HCT116 (cell line): Measurements from ENCODE around the gene ZBED3. TPM values are rescaled to one million over a fixed set of nuclear protein-coding genes. Genes with fewer than 3 reads are reported as not detected.

Source experiments
- ATAC-seq: fragments of 200-7000 bp; cut with Tn5 transposase; 2 replicates; pipeline ENCODE4 v1.9.1; 2020; ENCODE audit warnings: mild to moderate bottlenecking, moderate library complexity
- BruUV-seq: library from RNA; stranded (reverse); fragments of 400-500 nt; replicated peaks from 2 replicates; lab custom pipeline; 2021; lab: Mats Ljungman, UMichigan
- CTCF ChIA-PET: fragments of 300-600 bp; sonication (Branson Sonifier 250); formaldehyde crosslinking; loops from one replicate; lab custom pipeline; 2021; ENCODE audit warnings: antibody characterized with exemption; lab: Charles Lee
- POLR2A ChIA-PET: fragments of 300-600, 350-600 bp; sonication (Branson Sonifier 250); formaldehyde crosslinking; loops from one replicate; lab custom pipeline; 2021; ENCODE audit warnings: antibody characterized with exemption; lab: Charles Lee
- RAD21 ChIA-PET, 2 experiments: fragments of 300-600 bp; sonication (Branson Sonifier 250); formaldehyde crosslinking; loops; one replicate each; lab custom pipeline; 2023; ENCODE audit warnings: low total read pairs in 2 of 2; ENCODE audit not compliant: uncharacterized antibody in 2 of 2, unreplicated experiment in 2 of 2, low non-redundant PET in 1 of 2; lab: Charles Lee
- DNase-seq: peaks from one replicate; pipeline ENCODE4 v3.0.0-alpha.2; 2010; ENCODE audit warnings: low read depth, low spot score
- H2AFZ ChIP-seq: fragments of 200-600 bp; shearing (Covaris generic), sonication (generic); 2 replicates; pipeline ENCODE4 v1.6.1; 2017; ENCODE audit warnings: low read depth, mixed run types, mixed read lengths, antibody characterized with exemption, low read length; ENCODE audit not compliant: poor library complexity, severe bottlenecking
- H3K27ac ChIP-seq: 2 replicates; pipeline ENCODE4 v1.5.1; 2012; ENCODE audit warnings: low read depth, low read length
- H3K27me3 ChIP-seq: fragments of 200-600 bp; sonication (generic); 2 replicates; pipeline ENCODE4 v1.6.1; 2016; ENCODE audit warnings: mixed run types, low read length, mixed read lengths; ENCODE audit not compliant: insufficient read depth
- H3K36me3 ChIP-seq, 2 experiments: fragments of 200-500 bp in 1 of 2; fragments of 200-600 bp in 1 of 2; sonication (Bioruptor generic) in 1 of 2; sonication (generic) in 1 of 2; 2 replicates each; pipeline versions ENCODE4 v1.5.1 to v1.6.1; 2014 to 2016; ENCODE audit warnings: low read length in 2 of 2, inconsistent platforms in 1 of 2, mixed read lengths in 1 of 2, mixed run types in 1 of 2; ENCODE audit not compliant: insufficient read depth in 2 of 2, control insufficient read depth in 1 of 2
- H3K4me1 ChIP-seq, 2 experiments: fragments of 200-600 bp in 1 of 2; sonication (generic) in 1 of 2; 2 replicates each; pipeline versions ENCODE4 v1.5.1 to v1.6.1; 2012 to 2017; ENCODE audit warnings: low read length in 2 of 2, inconsistent platforms in 1 of 2, mild to moderate bottlenecking in 1 of 2, mixed read lengths in 1 of 2, mixed run types in 1 of 2, moderate library complexity in 1 of 2; ENCODE audit not compliant: insufficient read depth in 2 of 2, control insufficient read depth in 1 of 2
- H3K4me2 ChIP-seq: fragments of 200-600 bp; sonication (generic); 2 replicates; pipeline ENCODE4 v1.6.1; 2017; ENCODE audit warnings: mixed run types, low read length, mixed read lengths
- H3K4me3 ChIP-seq, 2 experiments: fragments of 200-600 bp in 1 of 2; sonication (generic) in 1 of 2; replicated peaks in 1 of 2; 2 replicates each; pipeline ENCODE4 v1.5.1; 2011 to 2016; ENCODE audit warnings: low read length in 2 of 2, control low read depth in 1 of 2, low read depth in 1 of 2, mild to moderate bottlenecking in 1 of 2, mixed read lengths in 1 of 2, mixed run types in 1 of 2
- H3K79me2 ChIP-seq: fragments of 200-600 bp; sonication (generic); 2 replicates; pipeline ENCODE4 v1.6.1; 2017; ENCODE audit warnings: mild to moderate bottlenecking, mixed run types, low read length, moderate library complexity, mixed read lengths; ENCODE audit not compliant: insufficient read depth
- H3K9ac ChIP-seq: fragments of 200-600 bp; sonication (generic); 2 replicates; pipeline ENCODE4 v1.6.1; 2016; ENCODE audit warnings: low read length, mixed read lengths
- H3K9me2 ChIP-seq: fragments of 200-600 bp; sonication (generic), shearing (Covaris generic); 2 replicates; pipeline ENCODE4 v1.6.1; 2017; ENCODE audit warnings: mixed run types, mild to moderate bottlenecking, moderate library complexity; ENCODE audit not compliant: insufficient read depth
- H3K9me3 ChIP-seq, 2 experiments: fragments of 200-500 bp in 1 of 2; fragments of 200-600 bp in 1 of 2; sonication (Bioruptor generic) in 1 of 2; sonication (generic) in 1 of 2; 2 replicates each; pipeline ENCODE4 v1.6.1; 2014 to 2017; ENCODE audit warnings: low read length in 2 of 2, mixed read lengths in 2 of 2, inconsistent platforms in 1 of 2, low read depth in 1 of 2, mild to moderate bottlenecking in 1 of 2, mixed run types in 1 of 2, moderate library complexity in 1 of 2; ENCODE audit not compliant: control insufficient read depth in 1 of 2, insufficient read depth in 1 of 2
- H4K20me1 ChIP-seq: fragments of 200-600 bp; sonication (generic), shearing (Covaris generic); 2 replicates; pipeline ENCODE4 v1.6.1; 2017; ENCODE audit warnings: mixed run types, mild to moderate bottlenecking, moderate library complexity; ENCODE audit not compliant: insufficient read depth
- CBX3 ChIP-seq: IDR thresholded peaks from 2 replicates; pipeline ENCODE4 v1.6.1; 2012; ENCODE audit warnings: low read depth
- CEBPB ChIP-seq: IDR thresholded peaks from 2 replicates; pipeline ENCODE4 v1.6.1; 2012; ENCODE audit warnings: low read depth
- EGR1 ChIP-seq: IDR thresholded peaks from 2 replicates; pipeline ENCODE4 v1.6.1; 2012; ENCODE audit warnings: low read depth
- ELF1 ChIP-seq: IDR thresholded peaks from 2 replicates; pipeline ENCODE4 v1.6.1; 2012; ENCODE audit warnings: low read depth, borderline replicate concordance
- EZH2 ChIP-seq: fragments of 200-600 bp; sonication (generic); IDR thresholded peaks from 2 replicates; pipeline ENCODE4 v1.6.1; 2017; ENCODE audit warnings: antibody characterized with exemption, mixed run types
- EZH2phosphoT487 ChIP-seq: fragments of 200-600 bp; IDR thresholded peaks from 2 replicates; pipeline ENCODE4 v1.6.1; 2018; ENCODE audit warnings: antibody characterized with exemption, borderline replicate concordance
- FOSL1 ChIP-seq: IDR thresholded peaks from 2 replicates; pipeline ENCODE4 v1.6.1; 2012; ENCODE audit warnings: low read depth
- JUND ChIP-seq: IDR thresholded peaks from 2 replicates; pipeline ENCODE4 v1.6.1; 2012
- POLR2AphosphoS5 ChIP-seq: IDR thresholded peaks from 2 replicates; pipeline ENCODE4 v1.6.1; 2011; ENCODE audit warnings: mild to moderate bottlenecking, low read depth, low read length, moderate library complexity
- SP1 ChIP-seq: IDR thresholded peaks from 2 replicates; pipeline ENCODE4 v1.6.1; 2012; ENCODE audit warnings: low read depth
- SRF ChIP-seq: IDR thresholded peaks from 2 replicates; pipeline ENCODE4 v1.6.1; 2012; ENCODE audit warnings: low read depth
- YY1 ChIP-seq: IDR thresholded peaks from 2 replicates; pipeline ENCODE4 v1.6.1; 2011; ENCODE audit warnings: low read length, low read depth, moderate library complexity, mild to moderate bottlenecking; ENCODE audit not compliant: insufficient replicate concordance; ENCODE audit errors: extremely low read depth
- ZNF274 ChIP-seq: fragments of 200-500 bp; sonication (Bioruptor generic); IDR thresholded peaks from 2 replicates; pipeline ENCODE4 v1.6.1; 2014; ENCODE audit warnings: mild to moderate bottlenecking, low read depth, low read length, inconsistent platforms
- intact Hi-C: fragments of 100-400 bp; cut with micrococcal nuclease; formaldehyde crosslinking; loops from 2 replicates; pipeline ENCODE4 v1.10.0; 2022
- total RNA-seq: library from RNA; stranded (reverse); gene quantifications from one replicate; pipeline ENCODE4 v1.2.1, GENCODE V29; 2021; ENCODE audit not compliant: unreplicated experiment
- TF ChIP-seq, protein P1 (sequence below): IDR thresholded peaks from 2 replicates; pipeline ENCODE4 v1.6.1; 2012
- TF ChIP-seq, protein P2 (sequence below): IDR thresholded peaks from 2 replicates; pipeline ENCODE4 v1.6.1; 2012; ENCODE audit warnings: low read depth
- TF ChIP-seq, protein P3 (sequence below): IDR thresholded peaks from 2 replicates; pipeline ENCODE4 v1.6.1; 2012
- TF ChIP-seq, protein P4 (sequence below), 3 experiments: fragments of 200-600 bp in 1 of 3; sonication (generic) in 1 of 3; IDR thresholded peaks in 2 of 3; conservative IDR thresholded peaks in 1 of 3; 2 replicates each; pipeline ENCODE4 v1.5.1; 2012 to 2017; ENCODE audit warnings: low read depth in 2 of 3, low read length in 2 of 3, antibody characterized with exemption in 1 of 3, borderline replicate concordance in 1 of 3, control low read depth in 1 of 3, mild to moderate bottlenecking in 1 of 3, mixed read lengths in 1 of 3, mixed run types in 1 of 3, moderate library complexity in 1 of 3; ENCODE audit not compliant: insufficient read depth in 1 of 3
- TF ChIP-seq, protein P5 (sequence below): IDR thresholded peaks from 2 replicates; pipeline ENCODE4 v1.6.1; 2011; ENCODE audit warnings: mild to moderate bottlenecking, low read length, moderate library complexity; ENCODE audit not compliant: insufficient replicate concordance; ENCODE audit errors: extremely low read depth

ZBED3 gene
- total RNA-seq, 1 experiment from 2014 or later = 12.7 TPM

DNA sequence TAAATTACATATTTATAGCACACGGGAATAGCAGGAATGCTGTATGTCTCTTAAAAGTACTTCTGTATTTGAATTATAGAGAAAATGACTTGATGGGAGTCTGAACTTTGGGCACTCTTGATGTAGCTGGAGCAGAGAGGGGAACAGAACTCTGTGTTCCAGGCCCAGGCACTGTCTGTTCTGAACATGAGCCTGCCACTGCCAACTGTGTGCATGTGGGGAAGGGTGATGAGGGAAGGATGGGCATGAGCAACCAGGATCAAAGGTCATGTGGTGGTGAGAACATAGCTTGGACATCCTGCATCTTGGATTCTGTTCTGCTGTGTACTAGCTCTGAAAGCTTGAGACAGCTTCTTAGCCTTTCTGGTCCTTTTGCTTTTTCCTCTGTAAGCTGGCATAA lies 16.4 kb upstream of the ZBED3 start (continued):
- TF ChIP-seq, protein P1, sequence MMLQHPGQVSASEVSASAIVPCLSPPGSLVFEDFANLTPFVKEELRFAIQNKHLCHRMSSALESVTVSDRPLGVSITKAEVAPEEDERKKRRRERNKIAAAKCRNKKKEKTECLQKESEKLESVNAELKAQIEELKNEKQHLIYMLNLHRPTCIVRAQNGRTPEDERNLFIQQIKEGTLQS = no peak
- TF ChIP-seq SP1 (no peak), ZNF274 (no peak), FOSL1 (no peak), EGR1 (no peak), ELF1 (no peak), CEBPB (no peak), CBX3 (no peak)
- TF ChIP-seq, protein P2, sequence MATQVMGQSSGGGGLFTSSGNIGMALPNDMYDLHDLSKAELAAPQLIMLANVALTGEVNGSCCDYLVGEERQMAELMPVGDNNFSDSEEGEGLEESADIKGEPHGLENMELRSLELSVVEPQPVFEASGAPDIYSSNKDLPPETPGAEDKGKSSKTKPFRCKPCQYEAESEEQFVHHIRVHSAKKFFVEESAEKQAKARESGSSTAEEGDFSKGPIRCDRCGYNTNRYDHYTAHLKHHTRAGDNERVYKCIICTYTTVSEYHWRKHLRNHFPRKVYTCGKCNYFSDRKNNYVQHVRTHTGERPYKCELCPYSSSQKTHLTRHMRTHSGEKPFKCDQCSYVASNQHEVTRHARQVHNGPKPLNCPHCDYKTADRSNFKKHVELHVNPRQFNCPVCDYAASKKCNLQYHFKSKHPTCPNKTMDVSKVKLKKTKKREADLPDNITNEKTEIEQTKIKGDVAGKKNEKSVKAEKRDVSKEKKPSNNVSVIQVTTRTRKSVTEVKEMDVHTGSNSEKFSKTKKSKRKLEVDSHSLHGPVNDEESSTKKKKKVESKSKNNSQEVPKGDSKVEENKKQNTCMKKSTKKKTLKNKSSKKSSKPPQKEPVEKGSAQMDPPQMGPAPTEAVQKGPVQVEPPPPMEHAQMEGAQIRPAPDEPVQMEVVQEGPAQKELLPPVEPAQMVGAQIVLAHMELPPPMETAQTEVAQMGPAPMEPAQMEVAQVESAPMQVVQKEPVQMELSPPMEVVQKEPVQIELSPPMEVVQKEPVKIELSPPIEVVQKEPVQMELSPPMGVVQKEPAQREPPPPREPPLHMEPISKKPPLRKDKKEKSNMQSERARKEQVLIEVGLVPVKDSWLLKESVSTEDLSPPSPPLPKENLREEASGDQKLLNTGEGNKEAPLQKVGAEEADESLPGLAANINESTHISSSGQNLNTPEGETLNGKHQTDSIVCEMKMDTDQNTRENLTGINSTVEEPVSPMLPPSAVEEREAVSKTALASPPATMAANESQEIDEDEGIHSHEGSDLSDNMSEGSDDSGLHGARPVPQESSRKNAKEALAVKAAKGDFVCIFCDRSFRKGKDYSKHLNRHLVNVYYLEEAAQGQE = no peak
- TF ChIP-seq, protein P3, sequence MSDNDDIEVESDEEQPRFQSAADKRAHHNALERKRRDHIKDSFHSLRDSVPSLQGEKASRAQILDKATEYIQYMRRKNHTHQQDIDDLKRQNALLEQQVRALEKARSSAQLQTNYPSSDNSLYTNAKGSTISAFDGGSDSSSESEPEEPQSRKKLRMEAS = no peak
- TF ChIP-seq, all 23 proteins: peak for 0

DNA sequence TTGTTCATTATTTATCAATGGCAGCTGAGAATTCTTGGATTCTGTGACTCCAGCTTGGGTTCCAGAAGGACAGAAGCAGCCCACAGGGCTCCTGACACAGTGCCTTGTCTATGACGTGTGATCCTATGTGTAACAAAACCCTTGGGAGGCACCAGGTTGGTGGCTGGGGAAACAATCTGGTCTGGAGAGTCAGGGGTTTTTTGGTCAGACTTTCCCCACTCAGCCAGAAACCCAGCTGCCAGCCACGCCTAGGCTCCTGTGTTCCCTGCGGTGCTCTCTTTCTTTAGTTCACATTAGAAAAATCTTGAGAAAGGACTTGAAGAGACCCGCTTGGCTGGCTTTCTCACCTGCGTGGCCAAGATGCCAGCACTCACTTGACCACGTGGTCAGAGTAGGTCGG lies 15.5 kb upstream of the ZBED3 start:
- Histone ChIP-seq H4K20me1 (no peaks in the 10 kb centered on the region), H3K79me2 (no peaks in the 10 kb centered on the region), H3K27ac (no peak overlapping the region), H2AFZ (no peak overlapping the region), H3K4me3 (no peak overlapping the region), H3K4me1 (peaks cover 0 to 4% of the 10 kb centered on the region in 2 experiments; a peak in 1 of 4 replicates), H3K9me2 (no peaks in the 10 kb centered on the region), H3K36me3 (no peaks in the 10 kb centered on the region; a peak in 1 of 4 replicates), H3K27me3 (no peaks in the 10 kb centered on the region), H3K9me3 (no peaks in the 10 kb centered on the region), H3K9ac (no peak overlapping the region), H3K4me2 (no peak overlapping the region)
- ChIA-PET RAD21 (no interaction called here), CTCF (no interaction called here), POLR2A (no interaction called here)
- intact Hi-C loops = no loop called here
- BruUV-seq = no TSS peak
- DNase-seq (no peak), ATAC-seq (no peak)
- TF ChIP-seq, protein P3 = no peak
- TF ChIP-seq EZH2phosphoT487 (no peak), YY1 (no peak), SRF (no peak), POLR2AphosphoS5 (no peak), JUND (no peak), EZH2 (no peak), ZNF274 (no peak)
- TF ChIP-seq, protein P4, sequence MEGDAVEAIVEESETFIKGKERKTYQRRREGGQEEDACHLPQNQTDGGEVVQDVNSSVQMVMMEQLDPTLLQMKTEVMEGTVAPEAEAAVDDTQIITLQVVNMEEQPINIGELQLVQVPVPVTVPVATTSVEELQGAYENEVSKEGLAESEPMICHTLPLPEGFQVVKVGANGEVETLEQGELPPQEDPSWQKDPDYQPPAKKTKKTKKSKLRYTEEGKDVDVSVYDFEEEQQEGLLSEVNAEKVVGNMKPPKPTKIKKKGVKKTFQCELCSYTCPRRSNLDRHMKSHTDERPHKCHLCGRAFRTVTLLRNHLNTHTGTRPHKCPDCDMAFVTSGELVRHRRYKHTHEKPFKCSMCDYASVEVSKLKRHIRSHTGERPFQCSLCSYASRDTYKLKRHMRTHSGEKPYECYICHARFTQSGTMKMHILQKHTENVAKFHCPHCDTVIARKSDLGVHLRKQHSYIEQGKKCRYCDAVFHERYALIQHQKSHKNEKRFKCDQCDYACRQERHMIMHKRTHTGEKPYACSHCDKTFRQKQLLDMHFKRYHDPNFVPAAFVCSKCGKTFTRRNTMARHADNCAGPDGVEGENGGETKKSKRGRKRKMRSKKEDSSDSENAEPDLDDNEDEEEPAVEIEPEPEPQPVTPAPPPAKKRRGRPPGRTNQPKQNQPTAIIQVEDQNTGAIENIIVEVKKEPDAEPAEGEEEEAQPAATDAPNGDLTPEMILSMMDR (IDR thresholded peaks at IDR 0.05 in 2 of 3, conservative IDR thresholded peaks at IDR 0.05 in 1 of 3; ENCODE audit: borderline replicate concordance in 1 of 3, insufficient read depth in 1 of 3, low read depth in 2 of 3, low read length in 2 of 3) = no peak
- TF ChIP-seq, protein P1 = no peak
- TF ChIP-seq, protein P5, sequence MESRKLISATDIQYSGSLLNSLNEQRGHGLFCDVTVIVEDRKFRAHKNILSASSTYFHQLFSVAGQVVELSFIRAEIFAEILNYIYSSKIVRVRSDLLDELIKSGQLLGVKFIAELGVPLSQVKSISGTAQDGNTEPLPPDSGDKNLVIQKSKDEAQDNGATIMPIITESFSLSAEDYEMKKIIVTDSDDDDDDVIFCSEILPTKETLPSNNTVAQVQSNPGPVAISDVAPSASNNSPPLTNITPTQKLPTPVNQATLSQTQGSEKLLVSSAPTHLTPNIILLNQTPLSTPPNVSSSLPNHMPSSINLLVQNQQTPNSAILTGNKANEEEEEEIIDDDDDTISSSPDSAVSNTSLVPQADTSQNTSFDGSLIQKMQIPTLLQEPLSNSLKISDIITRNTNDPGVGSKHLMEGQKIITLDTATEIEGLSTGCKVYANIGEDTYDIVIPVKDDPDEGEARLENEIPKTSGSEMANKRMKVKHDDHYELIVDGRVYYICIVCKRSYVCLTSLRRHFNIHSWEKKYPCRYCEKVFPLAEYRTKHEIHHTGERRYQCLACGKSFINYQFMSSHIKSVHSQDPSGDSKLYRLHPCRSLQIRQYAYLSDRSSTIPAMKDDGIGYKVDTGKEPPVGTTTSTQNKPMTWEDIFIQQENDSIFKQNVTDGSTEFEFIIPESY = no peak
